ENCODE measurements around the gene TMEM33.

Gene TMEM33

GRCh38 chr4:41957634-41958033 lies 22.4 kb downstream of the TMEM33 start:
- peaks cover 22% of the 10 kb centered on the region for H3K36me3 ChIP-seq (ENCODE audit: insufficient read depth, low read length)
- H3K4me3 ChIP-seq (ENCODE audit: low read length): no peak overlapping the region

GRCh38 chr4:41963105-41963504 lies 27.9 kb downstream of the TMEM33 start:
- H2AFZ ChIP-seq (ENCODE audit: low read depth, low read length): no peak overlapping the region
- no peak overlapping the region for H3K4me3 ChIP-seq (ENCODE audit: low read length)
- no peaks in the 10 kb centered on the region for H3K9me3 ChIP-seq (ENCODE audit: low read length)
- H3K4me1 ChIP-seq (ENCODE audit: insufficient read depth, low read length): no peaks in the 10 kb centered on the region
- H3K27me3 ChIP-seq (ENCODE audit: insufficient read depth, low read length): no peaks in the 10 kb centered on the region
- peaks cover 2% of the 10 kb centered on the region for H3K36me3 ChIP-seq (ENCODE audit: insufficient read depth, low read length)

More at GRCh38 chr4:41957634-41958033, 22.4 kb downstream of the TMEM33 start:
- H2AFZ ChIP-seq (ENCODE audit: low read depth, low read length): no peak overlapping the region
- no peaks in the 10 kb centered on the region for H3K27me3 ChIP-seq (ENCODE audit: insufficient read depth, low read length)
- no peaks in the 10 kb centered on the region for H3K9me3 ChIP-seq (ENCODE audit: low read length)
- no peaks in the 10 kb centered on the region for H3K4me1 ChIP-seq (ENCODE audit: insufficient read depth, low read length)

GRCh38 chr4:41964401-41964800 lies 29.2 kb downstream of the TMEM33 start:
- Histone ChIP-seq H3K4me1 (ENCODE audit: insufficient read depth, low read length) (no peaks in the 10 kb centered on the region), H2AFZ (ENCODE audit: low read depth, low read length) (no peak overlapping the region), H3K9me3 (ENCODE audit: low read length) (peaks cover 4% of the 10 kb centered on the region), H3K27me3 (ENCODE audit: insufficient read depth, low read length) (no peaks in the 10 kb centered on the region), H3K4me3 (ENCODE audit: low read length) (no peak overlapping the region), H3K36me3 (ENCODE audit: insufficient read depth, low read length) (peaks cover 2% of the 10 kb centered on the region)

- Histone ChIP-seq H3K27me3 (ENCODE audit: insufficient read depth, low read length) (no peaks in the 10 kb centered on the region), H3K4me3 (ENCODE audit: low read length) (no peak overlapping the region), H2AFZ (ENCODE audit: low read depth, low read length) (no peak overlapping the region), H3K9me3 (ENCODE audit: low read length) (peaks cover 6% of the 10 kb centered on the region), H3K4me1 (ENCODE audit: insufficient read depth, low read length) (no peaks in the 10 kb centered on the region), H3K36me3 (ENCODE audit: insufficient read depth, low read length) (no peaks in the 10 kb centered on the region)
Observed at GRCh38 chr4:41967392-41967791, 32.2 kb downstream of the TMEM33 start.

- Histone ChIP-seq H3K27me3 (ENCODE audit: insufficient read depth, low read length) (no peaks in the 10 kb centered on the region), H3K4me3 (ENCODE audit: low read length) (no peak overlapping the region), H3K4me1 (ENCODE audit: insufficient read depth, low read length) (no peaks in the 10 kb centered on the region), H2AFZ (ENCODE audit: low read depth, low read length) (no peak overlapping the region), H3K9me3 (ENCODE audit: low read length) (peaks cover 6% of the 10 kb centered on the region), H3K36me3 (ENCODE audit: insufficient read depth, low read length) (no peaks in the 10 kb centered on the region)
Observed at GRCh38 chr4:41969671-41970070, 34.4 kb downstream of the TMEM33 start.

- Histone ChIP-seq H3K4me1 (ENCODE audit: insufficient read depth, low read length) (peaks cover 3% of the 10 kb centered on the region), H3K27me3 (ENCODE audit: insufficient read depth, low read length) (no peaks in the 10 kb centered on the region)
Observed at GRCh38 chr4:41975341-41975740, 40.1 kb downstream of the TMEM33 start.

GRCh38 chr4:41976775-41977516 lies 41.7 kb downstream of the TMEM33 start:
- no peaks in the 10 kb centered on the region for H3K27me3 ChIP-seq (ENCODE audit: insufficient read depth, low read length)
- no peaks in the 10 kb centered on the region for H3K36me3 ChIP-seq (ENCODE audit: insufficient read depth, low read length)
- peaks cover 3% of the 10 kb centered on the region for H3K4me1 ChIP-seq (ENCODE audit: insufficient read depth, low read length)
- no peak overlapping the region for H3K4me3 ChIP-seq (ENCODE audit: low read length)
- H2AFZ ChIP-seq (ENCODE audit: low read depth, low read length): no peak overlapping the region
- no peaks in the 10 kb centered on the region for H3K9me3 ChIP-seq (ENCODE audit: low read length)

More at GRCh38 chr4:41975341-41975740, 40.1 kb downstream of the TMEM33 start:
- H3K36me3 ChIP-seq (ENCODE audit: insufficient read depth, low read length): no peaks in the 10 kb centered on the region
- peaks cover 2% of the 10 kb centered on the region for H3K9me3 ChIP-seq (ENCODE audit: low read length)
- no peak overlapping the region for H3K4me3 ChIP-seq (ENCODE audit: low read length)
- no peak overlapping the region for H2AFZ ChIP-seq (ENCODE audit: low read depth, low read length)

- H3K4me3 ChIP-seq (ENCODE audit: low read length): no peak overlapping the region
- H3K9me3 ChIP-seq (ENCODE audit: low read length): no peaks in the 10 kb centered on the region
- H3K27me3 ChIP-seq (ENCODE audit: insufficient read depth, low read length): no peaks in the 10 kb centered on the region
- no peak overlapping the region for H2AFZ ChIP-seq (ENCODE audit: low read depth, low read length)
- H3K4me1 ChIP-seq (ENCODE audit: insufficient read depth, low read length): peaks cover 3% of the 10 kb centered on the region
- H3K36me3 ChIP-seq (ENCODE audit: insufficient read depth, low read length): no peaks in the 10 kb centered on the region
Observed at GRCh38 chr4:41977709-41978108, 42.5 kb downstream of the TMEM33 start.

- H3K36me3 ChIP-seq (ENCODE audit: insufficient read depth, low read length): no peaks in the 10 kb centered on the region
- H3K9me3 ChIP-seq (ENCODE audit: low read length): no peaks in the 10 kb centered on the region
- H3K4me3 ChIP-seq (ENCODE audit: low read length): no peak within 1 kb of the TSS
- H3K4me1 ChIP-seq (ENCODE audit: insufficient read depth, low read length): peaks cover 3% of the 10 kb centered on the region
- no peaks in the 10 kb centered on the region for H3K27me3 ChIP-seq (ENCODE audit: insufficient read depth, low read length)
- H2AFZ ChIP-seq (ENCODE audit: low read depth, low read length): no peak within 1 kb of the TSS
Observed at GRCh38 chr4:41981456-41981855, 46.2 kb downstream of the TMEM33 start, which contains the start of gene DCAF4L1. Gene DCAF4L1, plus strand, starts transcription at chr4:41981756. Its CDS starts 37 bp downstream, at chr4:41981793.

GRCh38 chr4:41982716-41983115 lies 47.5 kb downstream of the TMEM33 start:
- no peak overlapping the region for H2AFZ ChIP-seq (ENCODE audit: low read depth, low read length)
- H3K36me3 ChIP-seq (ENCODE audit: insufficient read depth, low read length): no peaks in the 10 kb centered on the region
- peaks cover 3% of the 10 kb centered on the region for H3K4me1 ChIP-seq (ENCODE audit: insufficient read depth, low read length)
- H3K4me3 ChIP-seq (ENCODE audit: low read length): no peak overlapping the region
- H3K27me3 ChIP-seq (ENCODE audit: insufficient read depth, low read length): no peaks in the 10 kb centered on the region
- no peaks in the 10 kb centered on the region for H3K9me3 ChIP-seq (ENCODE audit: low read length)

GRCh38 chr4:41985151-41985550 lies 49.9 kb downstream of the TMEM33 start:
- H3K36me3 ChIP-seq (ENCODE audit: insufficient read depth, low read length): no peaks in the 10 kb centered on the region
- H3K4me3 ChIP-seq (ENCODE audit: low read length): no peak overlapping the region
- peaks cover 9% of the 10 kb centered on the region for H3K4me1 ChIP-seq (ENCODE audit: insufficient read depth, low read length)
- no peaks in the 10 kb centered on the region for H3K9me3 ChIP-seq (ENCODE audit: low read length)
- no peaks in the 10 kb centered on the region for H3K27me3 ChIP-seq (ENCODE audit: insufficient read depth, low read length)
- no peak overlapping the region for H2AFZ ChIP-seq (ENCODE audit: low read depth, low read length)

GRCh38 chr4:41989994-41990364 lies 54.8 kb downstream of the TMEM33 start:
- Histone ChIP-seq H3K4me1 (ENCODE audit: insufficient read depth, low read length) (peaks cover 22% of the 10 kb centered on the region), H2AFZ (ENCODE audit: low read depth, low read length) (peak overlapping the region; percentile 58), H3K9me3 (ENCODE audit: low read length) (no peaks in the 10 kb centered on the region), H3K36me3 (ENCODE audit: insufficient read depth, low read length) (no peaks in the 10 kb centered on the region), H3K4me3 (ENCODE audit: low read length) (peak overlapping the region; percentile 71), H3K27me3 (ENCODE audit: insufficient read depth, low read length) (no peaks in the 10 kb centered on the region)

- no peaks in the 10 kb centered on the region for H3K36me3 ChIP-seq (ENCODE audit: insufficient read depth, low read length)
- peak within 1 kb of the TSS; percentile 58 for H2AFZ ChIP-seq (ENCODE audit: low read depth, low read length)
- peak within 1 kb of the TSS; percentile 71 for H3K4me3 ChIP-seq (ENCODE audit: low read length)
Observed at GRCh38 chr4:41990365-41991111, 55.3 kb downstream of the TMEM33 start, which contains the start of gene SLC30A9. Gene SLC30A9, plus strand, starts transcription at chr4:41990530. Its CDS starts 122 bp downstream, at chr4:41990652.

More at GRCh38 chr4:41990365-41991111, 55.3 kb downstream of the TMEM33 start, which contains the start of gene SLC30A9:
- Histone ChIP-seq H3K27me3 (ENCODE audit: insufficient read depth, low read length) (no peaks in the 10 kb centered on the region), H3K9me3 (ENCODE audit: low read length) (no peaks in the 10 kb centered on the region), H3K4me1 (ENCODE audit: insufficient read depth, low read length) (peaks cover 22% of the 10 kb centered on the region)

Data from neuron (in vitro differentiated cells).